ENCODE results near the gene KCNIP3.

- TF ChIP-seq EZH2 (IDR thresholded peaks at IDR 0.05; ENCODE audit: insufficient read depth, low read length) (no peak), CTCF (IDR thresholded peaks at IDR 0.05; ENCODE audit: insufficient read depth, low read depth, low read length) (no peak)
Observed at GRCh38 chr2:95392320-95392719, 95.2 kb downstream of the KCNIP3 start.

All from astrocyte (in vitro differentiated cells and primary cell).